HG03108 (cell line): ENCODE data around the gene DHRSX.
"Not testable (repeated sequence)": the region's sequence is repeated elsewhere in the genome, so short reads cannot be mapped to it uniquely, and the experiment has no call there.

Source experiments
- ATAC-seq: cut with Tn5 transposase; IDR thresholded peaks from one replicate; pipeline ENCODE4 v1.9.1; 2021; ENCODE audit warnings: moderate library complexity; ENCODE audit not compliant: unreplicated experiment

Gene DHRSX

GRCh38 chrX:2460821-2461710, 39.7 kb downstream of the DHRSX start:
- ATAC-seq = not testable (repeated sequence)

GRCh38 chrX:2460048-2460447, 40.7 kb downstream of the DHRSX start:
- ATAC-seq = not testable (repeated sequence)

- no peak for ATAC-seq
These were observed 42.5 kb downstream of the DHRSX start for GRCh38 chrX:2458309-2458708.

GRCh38 chrX:2457289-2458133, 43.3 kb downstream of the DHRSX start:
- no peak for ATAC-seq

- ATAC-seq = not testable (repeated sequence)
These were observed 44.7 kb downstream of the DHRSX start for GRCh38 chrX:2456091-2456490.

GRCh38 chrX:2454620-2455019, 46.2 kb downstream of the DHRSX start:
- ATAC-seq = not testable (repeated sequence)

- ATAC-seq = no peak
These were observed 48.0 kb downstream of the DHRSX start for GRCh38 chrX:2452799-2453198.

- ATAC-seq = no peak
These were observed 48.4 kb downstream of the DHRSX start for GRCh38 chrX:2452317-2452784.

GRCh38 chrX:2451501-2452316, 49.1 kb downstream of the DHRSX start:
- no peak for ATAC-seq

- no peak for ATAC-seq
These were observed 50.1 kb downstream of the DHRSX start for GRCh38 chrX:2450681-2451080.

GRCh38 chrX:2449135-2449886, 51.5 kb downstream of the DHRSX start:
- ATAC-seq = no peak

GRCh38 chrX:2447484-2447883, 53.3 kb downstream of the DHRSX start:
- ATAC-seq = no peak

GRCh38 chrX:2446815-2447214, 54.0 kb downstream of the DHRSX start:
- ATAC-seq = no peak

GRCh38 chrX:2445662-2446623, 54.8 kb downstream of the DHRSX start:
- no peak for ATAC-seq

- no peak for ATAC-seq
These were observed 58.1 kb downstream of the DHRSX start for GRCh38 chrX:2442694-2443093.

- no peak for ATAC-seq
These were observed 59.3 kb downstream of the DHRSX start for GRCh38 chrX:2441466-2441865.

- ATAC-seq = no peak
These were observed 61.2 kb downstream of the DHRSX start for GRCh38 chrX:2439613-2440012.

- no peak for ATAC-seq
These were observed 65.3 kb downstream of the DHRSX start for GRCh38 chrX:2435465-2435864.
